ENCODE data around the gene GRIK4. TPM values are rescaled to one million over a fixed set of nuclear protein-coding genes. Genes with fewer than 3 reads are reported as not detected.

GRIK4 gene
- total RNA-seq, 1 experiment from 2014 or later, result 3.3 TPM

GRCh38 chr11:120547316-120547715 is 35.8 kb downstream of the GRIK4 start:
- DNase-seq (ENCODE audit: low spot score) (no peak), ATAC-seq (no peak)
- Mint-ChIP-seq H3K4me1 (peaks cover 48% of the 10 kb centered on the region), H3K4me3 (no peak overlapping the region), H3K9me3 (no peaks in the 10 kb centered on the region), H3K27me3 (ENCODE audit: low read depth) (no peaks in the 10 kb centered on the region), H3K36me3 (no peaks in the 10 kb centered on the region), H3K27ac (no peak overlapping the region)
- TF ChIP-seq ATF1 (CRISPR knock-in tag; IDR thresholded peaks at IDR 0.05), result no peak
- no peak for TF ChIP-seq USF2 (CRISPR knock-in tag; IDR thresholded peaks at IDR 0.05)
- no peak for TF ChIP-seq NFATC4 (CRISPR knock-in tag; IDR thresholded peaks at IDR 0.05)
- TF ChIP-seq ZNF425 (CRISPR knock-in tag; conservative IDR thresholded peaks at IDR 0.05), result no peak
- no peak for TF ChIP-seq ZSCAN18 (CRISPR knock-in tag; IDR thresholded peaks at IDR 0.05)
- TF ChIP-seq ZNF121 (CRISPR knock-in tag; IDR thresholded peaks at IDR 0.05), result no peak
- no peak for TF ChIP-seq MXD4 (CRISPR knock-in tag; IDR thresholded peaks at IDR 0.05; ENCODE audit: borderline replicate concordance)
- no peak for TF ChIP-seq STAT6 (CRISPR knock-in tag; conservative IDR thresholded peaks at IDR 0.05; ENCODE audit: low read depth)
- TF ChIP-seq HMGXB4 (CRISPR knock-in tag; IDR thresholded peaks at IDR 0.05), result no peak
- ChIA-PET POLR2A (interaction anchor here (0.6 kb wide), 1 partner anchor 16 kb away, joined by 3 read pairs; no protein-coding TSS in a partner anchor), CTCF (interaction anchor here (0.8 to 3.0 kb wide), 7 partner anchors 17 to 138 kb away, joined by 3 to 11 read pairs (median 5); no protein-coding TSS in a partner anchor)

GRCh38 chr11:120547811-120548681 is 36.5 kb downstream of the GRIK4 start:
- Mint-ChIP-seq H3K4me3 (no peak overlapping the region), H3K27me3 (ENCODE audit: low read depth) (peaks cover 2% of the 10 kb centered on the region), H3K27ac (peak overlapping the region; percentile 2; the same call in 1 of the 2 replicates), H3K4me1 (peaks cover 52% of the 10 kb centered on the region), H3K9me3 (no peaks in the 10 kb centered on the region), H3K36me3 (no peaks in the 10 kb centered on the region)
- DNase-seq (ENCODE audit: low spot score) (no peak), ATAC-seq (peak; percentile 40)
- ChIA-PET CTCF (interaction anchor here (0.6 to 3.0 kb wide), 16 partner anchors 9 to 381 kb away, joined by 3 to 11 read pairs (median 4); partner anchors contain the start of gene GRIK4), POLR2A (interaction anchor here (0.6 kb wide), 1 partner anchor 16 kb away, joined by 3 read pairs; no protein-coding TSS in a partner anchor)
- no peak for TF ChIP-seq ESRRA (CRISPR knock-in tag; IDR thresholded peaks at IDR 0.05; ENCODE audit: borderline replicate concordance)
- peak; percentile 70; the same call in 1 of the 2 replicates for TF ChIP-seq GABPB1 (CRISPR knock-in tag; IDR thresholded peaks at IDR 0.05)

All from WTC11 (cell line).